Natural killer cell (primary cell): Measurements from ENCODE around the gene ZCCHC14. TPM values are rescaled to one million over a fixed set of nuclear protein-coding genes. Genes with fewer than 3 reads are reported as not detected.

ENCODE experiments used
- ATAC-seq, 3 donors: fragments of 150-1000 bp in 2 of 3; fragments of 200-7000 bp in 1 of 3; cut with Tn5 transposase; 1 replicate in 1 of 3; 2 replicates in 2 of 3; pipeline ENCODE4 v1.10.0; 2021; ENCODE audit warnings: mild to moderate bottlenecking in 2 of 3, moderate library complexity in 2 of 3
- DNase-seq, 2 donors: peaks; one replicate each; pipeline versions ENCODE4 v3.0.0 to v3.0.0-alpha.2; 2013 to 2021; ENCODE audit warnings: mixed read lengths in 1 of 2
- H3K27ac ChIP-seq: one replicate; pipeline ENCODE4 v1.5.1; 2013; ENCODE audit warnings: mild to moderate bottlenecking, low read length
- H3K27me3 ChIP-seq: one replicate; pipeline ENCODE4 v1.6.1; 2013; ENCODE audit warnings: low read length; ENCODE audit not compliant: control insufficient read depth, insufficient read depth
- H3K36me3 ChIP-seq: one replicate; pipeline ENCODE4 v1.6.1; 2013; ENCODE audit warnings: low read length; ENCODE audit not compliant: control insufficient read depth, insufficient read depth
- H3K4me1 ChIP-seq: one replicate; pipeline ENCODE4 v1.6.1; 2013; ENCODE audit warnings: low read length; ENCODE audit not compliant: control insufficient read depth, insufficient read depth
- H3K4me3 ChIP-seq: one replicate; pipeline ENCODE4 v1.5.1; 2013; ENCODE audit warnings: low read length
- H3K9me3 ChIP-seq: one replicate; pipeline ENCODE4 v1.6.1; 2013; ENCODE audit warnings: low read length; ENCODE audit not compliant: control insufficient read depth, insufficient read depth
- H3K27ac Mint-ChIP-seq, 2 donors: one replicate each; pipeline ENCODE4 v1.8.0; 2022; ENCODE audit warnings: mild to moderate bottlenecking in 2 of 2, mixed read lengths in 2 of 2, moderate library complexity in 1 of 2
- H3K27me3 Mint-ChIP-seq, 2 donors: one replicate each; pipeline ENCODE4 v1.8.0; 2022; ENCODE audit warnings: low read depth in 2 of 2, mixed read lengths in 2 of 2
- H3K36me3 Mint-ChIP-seq: one replicate; pipeline ENCODE4 v1.8.0; 2022; ENCODE audit warnings: mixed read lengths
- H3K4me1 Mint-ChIP-seq, 2 donors: one replicate each; pipeline ENCODE4 v1.8.0; 2022; ENCODE audit warnings: mixed read lengths in 2 of 2
- H3K4me3 Mint-ChIP-seq: one replicate; pipeline ENCODE4 v1.8.0; 2022; ENCODE audit warnings: mild to moderate bottlenecking, moderate library complexity, mixed read lengths
- H3K9me3 Mint-ChIP-seq, 2 donors: one replicate each; pipeline ENCODE4 v1.8.0; 2022; ENCODE audit warnings: mixed read lengths in 2 of 2
- CTCF ChIP-seq: fragments of 200-600 bp; IDR thresholded peaks from one replicate; pipeline ENCODE4 v1.8.0; 2022; ENCODE audit warnings: antibody characterized with exemption
- WGBS: methylation state at CpG from one replicate; pipeline ENCODE4 v1.1.7; 2013; ENCODE audit warnings: missing lambda C conversion rate; ENCODE audit not compliant: insufficient coverage; 5-methylcytosine and 5-hydroxymethylcytosine counted together
- intact Hi-C: fragments of 100-400 bp; cut with micrococcal nuclease; formaldehyde crosslinking; loops from one replicate; pipeline ENCODE4 v1.14.2; 2022
- total RNA-seq, 4 donors: library from RNA; stranded (reverse); fragments of 120-200 nt in 1 of 4; gene quantifications; one replicate each; pipeline versions ENCODE4 v1.2.3 to v1.2.4, GENCODE V29; 2013 to 2022

Gene ZCCHC14
- total RNA-seq, 3 donors from 2014 or later (not counting 1 experiment from before 2014, with no cell fraction given), result 12.2 to 20.9 (median 19.2) TPM

DNA sequence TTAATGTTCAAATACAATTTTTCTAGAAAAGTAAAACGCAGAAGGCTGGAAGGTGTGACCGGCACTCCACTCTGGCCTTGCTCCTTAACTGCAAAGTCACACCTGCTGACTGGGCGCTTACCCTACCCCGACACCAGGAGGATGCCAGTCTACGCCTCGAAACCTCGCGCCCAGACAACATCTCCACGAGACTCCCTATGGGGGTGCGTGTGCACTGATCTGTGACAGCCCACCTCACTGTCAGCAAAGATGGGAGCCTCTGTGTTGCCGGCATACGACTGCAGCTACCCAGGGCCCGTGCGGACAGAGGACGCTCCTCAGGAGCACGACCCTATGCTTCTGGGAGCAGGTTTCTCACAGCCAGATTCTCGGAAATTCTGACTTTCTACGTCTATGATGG lies 74.6 kb downstream of the ZCCHC14 start:
- Histone ChIP-seq H3K4me3 (no peak overlapping the region), H3K36me3 (peaks cover 10% of the 10 kb centered on the region), H3K27me3 (no peaks in the 10 kb centered on the region), H3K9me3 (no peaks in the 10 kb centered on the region), H3K27ac (no peak overlapping the region), H3K4me1 (no peaks in the 10 kb centered on the region)
- Mint-ChIP-seq H3K36me3 (peaks cover 7% of the 10 kb centered on the region), H3K27me3 (no peaks in the 10 kb centered on the region), H3K4me3 (no peak overlapping the region), H3K9me3 (no peaks in the 10 kb centered on the region), H3K4me1 (no peaks in the 10 kb centered on the region), H3K27ac (no peak overlapping the region)
- TF ChIP-seq CTCF, result no peak
- intact Hi-C loops, result no loop called here
- no peak for DNase-seq
- WGBS, result 93% methylated on average over 18 of the region's 18 CpGs
- ATAC-seq, result no peak

DNA sequence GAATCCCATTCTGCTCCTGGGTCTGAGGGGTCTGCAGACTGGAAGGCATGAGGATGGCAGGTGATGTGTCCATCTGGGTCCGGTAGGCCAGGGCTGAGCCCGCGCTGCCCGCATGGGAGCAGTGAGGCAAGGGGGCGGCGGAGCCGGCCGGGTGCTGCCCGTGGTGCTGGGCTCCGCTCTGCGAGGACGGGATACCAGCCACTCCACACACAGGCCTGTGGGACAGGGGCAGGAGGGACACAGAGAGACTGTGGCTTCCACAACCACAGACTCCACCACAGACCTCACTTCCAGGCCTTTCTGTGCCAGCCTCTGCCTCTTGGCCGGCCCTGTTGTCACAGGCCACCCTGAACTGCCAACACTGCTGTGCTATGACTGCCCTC lies 75.3 kb downstream of the ZCCHC14 start:
- Histone ChIP-seq H3K9me3 (no peaks in the 10 kb centered on the region), H3K27me3 (no peaks in the 10 kb centered on the region), H3K36me3 (peaks cover 11% of the 10 kb centered on the region), H3K4me3 (no peak overlapping the region), H3K4me1 (no peaks in the 10 kb centered on the region), H3K27ac (no peak overlapping the region)
- 98% methylated on average over 13 of the region's 13 CpGs for WGBS
- DNase-seq (no peak), ATAC-seq (no peak)
- Mint-ChIP-seq H3K27ac (no peak overlapping the region), H3K27me3 (no peaks in the 10 kb centered on the region), H3K9me3 (no peaks in the 10 kb centered on the region), H3K4me3 (no peak overlapping the region), H3K36me3 (peaks cover 7% of the 10 kb centered on the region), H3K4me1 (no peaks in the 10 kb centered on the region)
- no peak for TF ChIP-seq CTCF
- intact Hi-C loops, result loop anchor here (2.0 kb wide), 1 partner anchor 217 kb away; no protein-coding TSS in a partner anchor

- H3K4me3 ChIP-seq, result no peak overlapping the region
- Mint-ChIP-seq H3K36me3 (peaks cover 4% of the 10 kb centered on the region), H3K4me3 (no peak overlapping the region), H3K27me3 (no peaks in the 10 kb centered on the region), H3K27ac (no peak overlapping the region), H3K4me1 (no peaks in the 10 kb centered on the region), H3K9me3 (no peaks in the 10 kb centered on the region)
- TF ChIP-seq CTCF, result peak; percentile 49
- H3K9me3 ChIP-seq, result no peaks in the 10 kb centered on the region
- H3K27me3 ChIP-seq, result no peaks in the 10 kb centered on the region
- peaks cover 13% of the 10 kb centered on the region for H3K36me3 ChIP-seq
- no peak overlapping the region for H3K27ac ChIP-seq
- intact Hi-C loops, result loop anchor here (2.0 kb wide), 1 partner anchor 218 kb away; no protein-coding TSS in a partner anchor
- peak in 1 of 2 donors; percentile 61 for DNase-seq
- ATAC-seq, result no peak
- WGBS, result 96% methylated on average over 23 of the region's 23 CpGs
- no peaks in the 10 kb centered on the region for H3K4me1 ChIP-seq
Measured at GRCh38 chr16:87416826-87417527, 75.8 kb downstream of the ZCCHC14 start.

GRCh38 chr16:87415441-87415840 lies 77.4 kb downstream of the ZCCHC14 start:
- Histone ChIP-seq H3K27ac (no peak overlapping the region), H3K36me3 (peaks cover 14% of the 10 kb centered on the region), H3K4me1 (no peaks in the 10 kb centered on the region), H3K9me3 (no peaks in the 10 kb centered on the region), H3K27me3 (no peaks in the 10 kb centered on the region), H3K4me3 (no peak overlapping the region)
- WGBS, result 91% methylated on average over 9 of the region's 9 CpGs
- no peak for ATAC-seq
- no peaks in the 10 kb centered on the region for H3K9me3 Mint-ChIP-seq
- no peak overlapping the region for H3K27ac Mint-ChIP-seq
- H3K36me3 Mint-ChIP-seq, result peaks cover 6% of the 10 kb centered on the region
- DNase-seq, result no peak
- no peaks in the 10 kb centered on the region for H3K4me1 Mint-ChIP-seq
- intact Hi-C loops, result no loop called here
- no peaks in the 10 kb centered on the region for H3K27me3 Mint-ChIP-seq
- no peak for TF ChIP-seq CTCF
- H3K4me3 Mint-ChIP-seq, result no peak overlapping the region
